GM20431 (cell line): ENCODE results near the gene EHD4.

ENCODE experiments used
- in situ Hi-C: fragments of 300-500 bp; cut with MseI, MboI; formaldehyde crosslinking; loops from one replicate; pipeline ENCODE4 v1.15.0; 2020; ENCODE audit warnings: low sequenced_read_pairs; ENCODE audit not compliant: unreplicated experiment

The EHD4 gene

DNA sequence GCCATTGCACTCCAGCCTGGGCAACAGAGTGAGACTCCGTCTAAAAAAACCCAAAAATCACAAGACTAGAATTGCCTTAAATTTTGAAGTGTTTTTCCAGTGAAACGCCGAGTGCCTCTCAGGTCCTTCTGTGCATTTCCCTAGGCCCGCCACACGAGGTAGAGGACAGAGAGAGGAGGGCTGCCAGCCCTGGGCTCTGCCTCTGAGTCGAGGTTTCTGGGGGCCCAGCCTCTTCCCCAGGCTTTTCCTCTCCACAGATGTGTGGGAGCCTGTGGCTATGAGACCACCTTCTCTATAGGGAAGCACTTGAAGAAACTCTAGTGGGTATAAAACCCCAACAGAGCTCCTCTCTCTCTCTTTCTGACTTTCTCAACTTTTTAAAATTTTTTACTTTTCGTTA is 10.9 kb upstream of the EHD4 start:
- in situ Hi-C loops = loop anchor here (25.0 kb wide), 1 partner anchor 154 kb away; no protein-coding TSS in a partner anchor

GRCh38 chr15:41982133-41982930 is 10.0 kb upstream of the EHD4 start:
- in situ Hi-C loops = loop anchor here (25.0 kb wide), 1 partner anchor 155 kb away; no protein-coding TSS in a partner anchor

GRCh38 chr15:41981371-41982132 is 9.2 kb upstream of the EHD4 start:
- in situ Hi-C loops = loop anchor here (25.0 kb wide), 1 partner anchor 156 kb away; no protein-coding TSS in a partner anchor

GRCh38 chr15:41980654-41981323 is 8.4 kb upstream of the EHD4 start:
- in situ Hi-C loops = loop anchor here (25.0 kb wide), 1 partner anchor 157 kb away; no protein-coding TSS in a partner anchor

GRCh38 chr15:41979493-41980266 is 7.3 kb upstream of the EHD4 start:
- in situ Hi-C loops = loop anchor here (25.0 kb wide), 1 partner anchor 158 kb away; no protein-coding TSS in a partner anchor

GRCh38 chr15:41978534-41978933 is 6.2 kb upstream of the EHD4 start:
- in situ Hi-C loops = loop anchor here (25.0 kb wide), 1 partner anchor 159 kb away; no protein-coding TSS in a partner anchor

GRCh38 chr15:41977757-41978383 is 5.5 kb upstream of the EHD4 start:
- in situ Hi-C loops = loop anchor here (25.0 kb wide), 1 partner anchor 159 kb away; no protein-coding TSS in a partner anchor

DNA sequence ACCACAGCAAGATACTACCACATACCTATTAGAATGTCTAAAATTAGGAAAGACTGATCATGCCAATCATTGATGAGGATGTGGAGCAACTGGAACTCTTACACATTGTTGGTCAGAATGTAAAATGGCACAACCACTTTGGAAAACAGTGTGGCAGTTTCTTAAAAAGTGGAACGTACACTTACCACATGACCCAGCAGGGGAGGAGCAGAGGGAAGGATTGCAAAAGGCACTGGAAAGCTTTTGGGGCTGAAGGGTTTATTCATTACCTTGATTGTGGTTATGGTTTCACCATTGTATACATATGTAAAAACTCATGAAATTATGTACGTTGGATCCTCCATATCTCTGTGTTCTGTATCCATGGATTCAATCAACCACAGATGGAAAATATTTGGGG is 3.3 kb upstream of the EHD4 start:
- in situ Hi-C loops = loop anchor here (25.0 kb wide), 1 partner anchor 162 kb away; no protein-coding TSS in a partner anchor

GRCh38 chr15:41974041-41974440 is 1.7 kb upstream of the EHD4 start:
- in situ Hi-C loops = no loop called here

DNA sequence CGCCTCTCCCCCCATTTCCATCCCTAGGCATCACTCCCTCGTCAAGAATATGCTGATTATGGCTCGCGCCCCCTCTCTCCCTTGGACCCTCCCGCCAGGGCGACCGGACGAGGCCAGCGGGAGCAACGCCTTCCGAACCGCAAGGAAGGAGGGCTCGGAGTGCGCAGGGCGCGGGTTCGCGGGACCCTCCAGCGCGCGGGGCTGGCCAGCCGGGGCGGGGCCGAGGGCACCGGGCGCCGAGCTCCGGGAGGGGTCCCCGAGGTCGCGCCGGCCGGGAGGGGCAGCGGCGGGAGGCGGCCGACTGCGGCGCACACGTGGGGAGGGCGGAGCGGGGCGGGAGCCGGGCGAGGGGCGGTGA is 483 bp downstream of the EHD4 start:
- in situ Hi-C loops = no loop called here

DNA sequence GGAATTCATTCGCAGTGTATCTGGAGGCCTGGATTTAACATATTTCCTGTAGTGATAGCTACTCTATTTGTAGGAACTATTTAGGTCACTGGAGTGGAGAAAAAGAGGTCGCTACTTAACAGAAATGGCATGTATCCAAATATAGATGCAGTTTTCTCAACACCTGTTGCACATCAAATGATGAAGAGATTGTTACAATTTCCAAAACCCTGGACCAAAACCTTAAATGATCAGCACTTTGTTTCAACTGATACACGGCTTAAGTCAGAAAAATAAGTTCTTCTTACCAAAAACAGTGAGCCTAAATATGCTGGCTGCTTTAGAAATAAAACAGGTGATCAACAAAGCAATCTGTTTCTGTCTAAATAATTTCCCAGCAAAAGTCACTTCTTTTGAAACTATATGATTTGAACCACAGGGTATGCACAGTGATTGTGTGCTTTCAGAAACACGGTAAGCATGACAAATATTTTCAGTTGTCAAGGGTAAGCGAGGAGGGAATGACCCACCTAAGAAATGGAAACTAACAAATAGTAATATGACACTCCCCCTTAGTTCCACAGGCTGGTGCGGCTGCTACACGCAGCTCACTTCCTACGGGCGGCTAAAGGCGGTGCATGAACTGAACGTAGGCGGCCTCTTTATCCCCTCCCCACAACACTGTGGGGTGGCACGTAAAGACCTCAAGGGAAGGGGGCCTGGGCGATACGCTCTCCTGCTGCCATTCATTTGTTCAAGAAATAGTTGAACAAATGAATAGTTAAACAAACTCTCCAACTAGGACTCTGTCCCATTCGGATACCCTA is 1.1 kb downstream of the EHD4 start:
- in situ Hi-C loops = no loop called here

DNA sequence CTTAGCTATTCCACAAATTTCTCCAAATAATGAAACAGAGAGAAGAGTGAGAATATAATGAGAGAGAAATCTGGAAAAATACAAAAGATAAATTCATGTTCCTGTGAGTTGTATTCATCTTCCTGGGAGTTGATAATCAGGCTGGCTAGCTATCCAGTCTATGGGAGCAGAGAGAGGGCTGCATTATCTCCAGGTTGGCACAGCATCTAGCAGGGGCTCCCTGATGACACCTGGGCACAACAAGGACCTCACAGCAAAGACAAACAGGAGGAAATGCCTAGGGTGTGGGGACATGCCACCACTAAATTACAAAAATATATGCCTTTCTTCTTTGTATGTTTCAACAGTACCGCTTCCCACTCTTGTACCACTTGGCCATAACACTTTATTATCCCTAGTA is 1.9 kb downstream of the EHD4 start:
- in situ Hi-C loops = no loop called here

GRCh38 chr15:41969851-41970431 is 2.4 kb downstream of the EHD4 start:
- in situ Hi-C loops = no loop called here

DNA sequence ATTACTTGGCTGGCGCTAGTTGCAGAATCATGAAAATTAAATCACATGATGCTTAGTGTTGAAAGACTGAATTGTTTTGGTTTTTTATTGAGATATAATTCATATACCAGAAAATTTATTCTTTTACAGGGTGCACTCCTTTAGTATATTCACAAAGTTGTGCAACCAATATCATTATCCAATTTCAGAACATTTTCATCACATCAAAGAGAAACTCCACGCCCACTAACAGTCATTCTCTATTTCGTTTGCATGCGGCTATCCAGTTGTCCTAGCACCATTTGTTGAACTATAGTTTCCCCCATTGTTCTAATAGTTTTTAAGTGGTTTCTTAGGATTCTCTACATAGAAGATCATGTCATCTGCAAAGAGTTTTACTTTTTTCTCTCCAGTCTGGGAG is 3.7 kb downstream of the EHD4 start:
- in situ Hi-C loops = no loop called here

DNA sequence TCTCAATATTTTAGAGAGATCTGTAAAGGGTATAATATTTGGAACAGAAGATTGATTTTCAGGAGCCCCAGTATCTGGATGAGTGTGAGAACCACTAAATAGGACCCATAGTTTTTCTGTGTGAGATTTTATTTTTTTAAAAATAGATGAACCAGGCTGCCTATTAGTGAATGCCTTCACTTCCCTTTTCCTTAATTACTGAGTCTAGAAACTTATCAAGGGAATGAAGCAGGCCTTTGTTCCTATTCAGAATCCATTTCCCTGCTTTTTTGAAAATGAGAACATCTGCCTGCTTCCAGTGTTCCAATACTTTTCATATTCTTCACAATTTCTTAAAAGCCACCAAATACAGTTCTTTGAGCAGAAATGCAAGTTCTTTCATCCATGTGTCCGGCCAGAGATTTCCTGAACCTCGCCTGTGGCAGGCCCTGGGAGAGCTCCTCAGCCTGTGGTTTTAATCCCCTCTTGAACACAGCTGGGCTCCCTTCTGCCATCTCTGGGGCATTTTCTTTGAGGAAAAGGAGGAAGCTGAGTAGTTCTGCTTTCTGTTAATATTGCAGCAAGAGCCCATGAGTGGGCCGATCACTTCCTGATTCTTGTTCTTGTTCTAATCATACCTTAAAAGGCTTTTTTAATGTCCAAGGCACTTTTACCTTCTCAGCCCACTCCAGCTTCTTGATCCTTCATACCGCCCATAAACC is 4.7 kb downstream of the EHD4 start:
- in situ Hi-C loops = no loop called here

- in situ Hi-C loops = no loop called here
Observed at GRCh38 chr15:41966920-41967465, 5.4 kb downstream of the EHD4 start.

DNA sequence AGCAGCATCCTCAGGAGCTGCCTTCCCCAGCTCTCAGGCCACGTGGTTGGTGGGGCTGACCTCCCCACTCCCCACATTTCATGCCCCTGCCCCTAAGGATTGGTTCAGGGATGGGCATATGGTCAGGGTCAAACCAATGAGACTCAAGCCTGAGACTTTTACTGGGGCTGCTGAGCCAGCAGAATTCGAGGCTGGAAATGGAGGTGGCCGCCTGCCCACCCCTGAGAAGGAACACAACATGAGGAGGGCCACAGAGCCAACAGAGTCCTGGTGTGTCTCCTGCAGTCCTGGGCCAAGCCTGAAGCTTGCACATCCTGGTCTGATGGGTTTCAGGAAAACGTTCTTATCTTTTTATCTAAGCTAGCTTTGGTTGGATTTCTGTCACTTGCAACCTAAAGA is 5.9 kb downstream of the EHD4 start:
- in situ Hi-C loops = no loop called here
